ENCODE measurements around the gene RHBDF2.

Gene RHBDF2

GRCh38 chr17:76438906-76439305, 62.3 kb downstream of the RHBDF2 start:
- DNase-seq (ENCODE audit: low read depth): no peak

DNA sequence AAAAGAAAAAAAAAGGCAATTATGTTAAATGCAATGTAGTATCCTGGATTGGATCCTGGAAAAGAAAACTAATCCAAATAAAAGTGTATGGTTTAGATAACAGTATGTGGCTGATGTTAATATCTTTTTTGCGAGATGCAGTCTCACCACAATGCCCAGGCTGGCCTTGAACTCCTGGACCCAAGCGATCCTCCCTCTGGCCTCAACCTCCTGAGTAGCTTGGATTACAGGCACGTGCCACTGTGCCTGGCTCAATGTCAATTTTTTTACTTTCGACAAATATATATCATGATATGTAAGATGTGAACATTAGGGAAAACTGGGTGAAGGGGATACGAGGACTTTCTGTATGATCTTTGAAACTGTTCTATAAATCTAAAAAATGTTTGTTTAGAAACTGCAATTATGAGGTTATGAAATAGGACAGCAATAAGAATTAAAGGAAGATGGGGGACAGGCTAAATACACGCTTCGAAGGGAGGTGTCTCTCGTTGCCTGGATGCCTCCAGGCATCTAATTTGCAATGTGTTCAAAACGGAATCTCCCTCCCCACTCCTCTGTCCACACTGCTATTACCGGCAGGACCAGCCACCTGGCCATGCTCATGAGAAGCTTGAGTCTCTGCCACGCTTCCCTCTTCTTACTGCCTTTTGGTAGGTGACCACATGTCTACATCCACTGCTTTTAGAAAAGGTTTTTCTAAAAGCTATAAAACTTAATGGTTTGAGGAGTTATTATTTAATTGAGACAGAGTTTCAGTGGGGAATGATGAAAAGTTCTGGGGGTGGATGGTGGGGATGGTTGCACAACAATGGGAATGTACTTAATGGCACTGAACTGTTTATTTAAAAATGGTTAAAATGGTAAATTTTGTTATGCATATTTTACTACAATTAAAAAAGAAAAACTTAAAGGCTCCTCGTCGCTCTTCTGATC, 63.5 kb downstream of the RHBDF2 start:
- no peak for DNase-seq (ENCODE audit: low read depth)

- DNase-seq (ENCODE audit: low read depth): no peak
These were observed 65.5 kb downstream of the RHBDF2 start for GRCh38 chr17:76435751-76436150.

- no peak for DNase-seq (ENCODE audit: low read depth)
These were observed 66.4 kb downstream of the RHBDF2 start for GRCh38 chr17:76434870-76435269.

GRCh38 chr17:76433693-76434092, 67.5 kb downstream of the RHBDF2 start:
- no peak for DNase-seq (ENCODE audit: low read depth)

- DNase-seq (ENCODE audit: low read depth): no peak
These were observed 68.4 kb downstream of the RHBDF2 start for GRCh38 chr17:76432712-76433336.

GRCh38 chr17:76432004-76432403, 69.2 kb downstream of the RHBDF2 start:
- DNase-seq (ENCODE audit: low read depth): no peak

- no peak for DNase-seq (ENCODE audit: low read depth)
These were observed 69.7 kb downstream of the RHBDF2 start for GRCh38 chr17:76431509-76431908.

DNA sequence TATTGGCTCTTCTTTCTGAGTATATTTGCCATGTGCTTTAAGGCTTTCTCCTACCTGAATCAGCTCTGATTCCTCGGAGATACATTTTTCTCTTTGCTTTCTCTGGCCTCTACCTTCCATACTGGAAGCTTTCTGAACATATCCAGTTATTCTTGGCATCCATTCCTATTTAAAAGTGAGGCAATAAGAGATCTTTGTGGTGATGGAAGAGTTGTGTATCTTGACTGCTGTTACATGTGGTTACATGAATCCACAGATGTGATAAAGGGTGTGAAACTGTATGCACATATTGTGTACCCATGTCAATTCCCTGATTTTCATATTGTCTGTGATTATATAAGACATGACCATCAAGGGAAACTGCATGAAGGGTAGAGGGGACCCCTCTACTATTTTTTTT, 72.7 kb downstream of the RHBDF2 start:
- DNase-seq (ENCODE audit: low read depth): no peak

- DNase-seq (ENCODE audit: low read depth): no peak
These were observed 73.6 kb downstream of the RHBDF2 start for GRCh38 chr17:76427501-76428231.

- DNase-seq (ENCODE audit: low read depth): no peak
These were observed 74.4 kb downstream of the RHBDF2 start for GRCh38 chr17:76426853-76427252.

GRCh38 chr17:76422860-76423259, 78.4 kb downstream of the RHBDF2 start:
- no peak for DNase-seq (ENCODE audit: low read depth)

- no peak for DNase-seq (ENCODE audit: low read depth)
These were observed 78.8 kb downstream of the RHBDF2 start for GRCh38 chr17:76422406-76422805.

- no peak for DNase-seq (ENCODE audit: low read depth)
These were observed 80.2 kb downstream of the RHBDF2 start for GRCh38 chr17:76421044-76421407.

All from T-helper 22 cell (primary cell).